Mucosa of gallbladder (tissue), 1 donor: ENCODE measurements around the gene JMJD7. TPM values are rescaled to one million over a fixed set of nuclear protein-coding genes. Genes with fewer than 3 reads are reported as not detected.

Source experiments
- DNase-seq: peaks from one replicate; pipeline ENCODE4 v3.0.0-alpha.2; 2020; ENCODE audit warnings: low spot score
- total RNA-seq: library from RNA; stranded (reverse); gene quantifications from one replicate; pipeline ENCODE4 v1.2.1, GENCODE V29; 2021
- donor health status: DM: no; HTN: no; CAD: no.

The JMJD7 gene
- 21.0 TPM for total RNA-seq

GRCh38 chr15:41827880-41828806 is at the start of gene JMJD7:
JMJD7 (plus strand) TSS chr15:41828092; CDS start chr15:41828125, 33 bp downstream.
- peak; percentile 94 for DNase-seq

GRCh38 chr15:41778521-41778920 is 49.4 kb upstream of the JMJD7 start:
- no peak for DNase-seq

GRCh38 chr15:41779662-41780157 is 48.2 kb upstream of the JMJD7 start:
- no peak for DNase-seq

GRCh38 chr15:41780266-41780665 is 47.6 kb upstream of the JMJD7 start:
- no peak for DNase-seq

GRCh38 chr15:41780727-41781126 is 47.2 kb upstream of the JMJD7 start:
- no peak for DNase-seq

- no peak for DNase-seq
These were observed 45.3 kb upstream of the JMJD7 start for GRCh38 chr15:41782371-41783282.

- DNase-seq, result no peak
These were observed 44.6 kb upstream of the JMJD7 start for GRCh38 chr15:41783296-41783695.

GRCh38 chr15:41788262-41788661 is 39.6 kb upstream of the JMJD7 start:
- no peak for DNase-seq

- DNase-seq, result no peak
These were observed 38.7 kb upstream of the JMJD7 start for GRCh38 chr15:41789236-41789635.

- DNase-seq, result no peak
These were observed 38.2 kb upstream of the JMJD7 start for GRCh38 chr15:41789662-41790061.

GRCh38 chr15:41790169-41790568 is 37.7 kb upstream of the JMJD7 start:
- no peak for DNase-seq

GRCh38 chr15:41790756-41791546 is 36.9 kb upstream of the JMJD7 start:
- DNase-seq, result no peak

- DNase-seq, result no peak
These were observed 36.4 kb upstream of the JMJD7 start for GRCh38 chr15:41791547-41791937.

GRCh38 chr15:41792000-41792637 is 35.8 kb upstream of the JMJD7 start:
- DNase-seq, result no peak

GRCh38 chr15:41794081-41794480 is 33.8 kb upstream of the JMJD7 start:
- no peak for DNase-seq

- DNase-seq, result no peak
These were observed 31.7 kb upstream of the JMJD7 start for GRCh38 chr15:41795996-41796856.

- no peak for DNase-seq
These were observed 30.5 kb upstream of the JMJD7 start for GRCh38 chr15:41797201-41797944.

GRCh38 chr15:41798607-41799487 is 29.0 kb upstream of the JMJD7 start:
- no peak for DNase-seq
